NCI-H2196 (cell line): ENCODE data around the gene KIF21A.

Source experiments
- DNase-seq: peaks from one replicate; lab custom pipeline; 2025; ENCODE audit not compliant: unreplicated experiment; lab: John Stamatoyannopoulos, UW

KIF21A gene

GRCh38 chr12:39389399-39390150 lies 53.3 kb downstream of the KIF21A start:
- no peak for DNase-seq

GRCh38 chr12:39386335-39386734 lies 56.6 kb downstream of the KIF21A start:
- DNase-seq = no peak

GRCh38 chr12:39383114-39383513 lies 59.8 kb downstream of the KIF21A start:
- DNase-seq = no peak

- DNase-seq = no peak
Observed at GRCh38 chr12:39380090-39380489, 62.8 kb downstream of the KIF21A start.

- no peak for DNase-seq
Observed at GRCh38 chr12:39378341-39378740, 64.6 kb downstream of the KIF21A start.

- no peak for DNase-seq
Observed at GRCh38 chr12:39375206-39375808, 67.6 kb downstream of the KIF21A start.

- no peak for DNase-seq
Observed at GRCh38 chr12:39372929-39373328, 70.0 kb downstream of the KIF21A start.

GRCh38 chr12:39372204-39372925 lies 70.6 kb downstream of the KIF21A start:
- DNase-seq = no peak

GRCh38 chr12:39369756-39370155 lies 73.2 kb downstream of the KIF21A start:
- DNase-seq = no peak

- no peak for DNase-seq
Observed at GRCh38 chr12:39368891-39369290, 74.0 kb downstream of the KIF21A start.

GRCh38 chr12:39368096-39368495 lies 74.8 kb downstream of the KIF21A start:
- DNase-seq = no peak

GRCh38 chr12:39367494-39367893 lies 75.4 kb downstream of the KIF21A start:
- DNase-seq = no peak

- no peak for DNase-seq
Observed at GRCh38 chr12:39365364-39366001, 77.4 kb downstream of the KIF21A start.

- DNase-seq = no peak
Observed at GRCh38 chr12:39364196-39364595, 78.7 kb downstream of the KIF21A start.

- no peak for DNase-seq
Observed at GRCh38 chr12:39359645-39360044, 83.3 kb downstream of the KIF21A start.

GRCh38 chr12:39357041-39357440 lies 85.9 kb downstream of the KIF21A start:
- DNase-seq = no peak

GRCh38 chr12:39355841-39356240 lies 87.1 kb downstream of the KIF21A start:
- no peak for DNase-seq

- DNase-seq = no peak
Observed at GRCh38 chr12:39354955-39355354, 88.0 kb downstream of the KIF21A start.

GRCh38 chr12:39352471-39353017 lies 90.4 kb downstream of the KIF21A start:
- no peak for DNase-seq

- no peak for DNase-seq
Observed at GRCh38 chr12:39351153-39351552, 91.8 kb downstream of the KIF21A start.

- DNase-seq = no peak
Observed at GRCh38 chr12:39348941-39349626, 93.8 kb downstream of the KIF21A start.
